Measurements from ENCODE around the gene GRAMD2B.
"Not testable (repeated sequence)": the region's sequence is repeated elsewhere in the genome, so short reads cannot be mapped to it uniquely, and the experiment has no call there.

Gene GRAMD2B

GRCh38 chr5:126511961-126512360, 88.8 kb downstream of the GRAMD2B start:
- DNase-seq (ENCODE audit: low read depth): no peak

- DNase-seq (ENCODE audit: low read depth): no peak
Observed at GRCh38 chr5:126512451-126512850, 89.2 kb downstream of the GRAMD2B start.

GRCh38 chr5:126513302-126513701, 90.1 kb downstream of the GRAMD2B start:
- no peak for DNase-seq (ENCODE audit: low read depth)

GRCh38 chr5:126513703-126514102, 90.5 kb downstream of the GRAMD2B start:
- no peak for DNase-seq (ENCODE audit: low read depth)

- DNase-seq (ENCODE audit: low read depth): no peak
Observed at GRCh38 chr5:126514131-126514557, 90.9 kb downstream of the GRAMD2B start.

GRCh38 chr5:126514558-126515141, 91.4 kb downstream of the GRAMD2B start:
- DNase-seq (ENCODE audit: low read depth): no peak

- no peak for DNase-seq (ENCODE audit: low read depth)
Observed at GRCh38 chr5:126515337-126515736, 92.1 kb downstream of the GRAMD2B start.

- DNase-seq (ENCODE audit: low read depth): no peak
Observed at GRCh38 chr5:126516133-126516532, 92.9 kb downstream of the GRAMD2B start.

- no peak for DNase-seq (ENCODE audit: low read depth)
Observed at GRCh38 chr5:126516852-126517251, 93.6 kb downstream of the GRAMD2B start.

GRCh38 chr5:126519223-126519622, 96.0 kb downstream of the GRAMD2B start:
- DNase-seq (ENCODE audit: low read depth): not testable (repeated sequence)

- DNase-seq (ENCODE audit: low read depth): no peak
Observed at GRCh38 chr5:126519637-126520592, 96.7 kb downstream of the GRAMD2B start.

- no peak for DNase-seq (ENCODE audit: low read depth)
Observed at GRCh38 chr5:126520593-126520953, 97.4 kb downstream of the GRAMD2B start.

- DNase-seq (ENCODE audit: low read depth): no peak
Observed at GRCh38 chr5:126521130-126521529, 97.9 kb downstream of the GRAMD2B start.

- no peak for DNase-seq (ENCODE audit: low read depth)
Observed at GRCh38 chr5:126523818-126524510, 100.8 kb downstream of the GRAMD2B start.

GRCh38 chr5:126525630-126526245, 102.5 kb downstream of the GRAMD2B start:
- no peak for DNase-seq (ENCODE audit: low read depth)

GRCh38 chr5:126526493-126526892, 103.3 kb downstream of the GRAMD2B start:
- no peak for DNase-seq (ENCODE audit: low read depth)

GRCh38 chr5:126527158-126527557, 103.9 kb downstream of the GRAMD2B start:
- DNase-seq (ENCODE audit: low read depth): no peak

GRCh38 chr5:126527892-126528291, 104.7 kb downstream of the GRAMD2B start:
- no peak for DNase-seq (ENCODE audit: low read depth)

GRCh38 chr5:126531543-126532120, 108.4 kb downstream of the GRAMD2B start:
- no peak for DNase-seq (ENCODE audit: low read depth)

- DNase-seq (ENCODE audit: low read depth): no peak
Observed at GRCh38 chr5:126534553-126534952, 111.3 kb downstream of the GRAMD2B start.

GRCh38 chr5:126535856-126536545, 112.8 kb downstream of the GRAMD2B start:
- no peak for DNase-seq (ENCODE audit: low read depth)
